GM06990 (cell line): ENCODE results near the gene DES.

Source experiments
- DNase-seq: peaks from one replicate; pipeline ENCODE4 v3.0.0-alpha.2; 2011; ENCODE audit not compliant: insufficient read length; ENCODE audit errors: extremely low read depth
- H3K27me3 ChIP-seq: replicated peaks from 2 replicates; pipeline ENCODE4 v1.6.0; 2011; ENCODE audit warnings: low read length; ENCODE audit not compliant: control insufficient read depth, insufficient read depth
- H3K36me3 ChIP-seq: 2 replicates; pipeline ENCODE4 v1.5.1; 2011; ENCODE audit warnings: low read length; ENCODE audit not compliant: control insufficient read depth, insufficient read depth
- H3K4me3 ChIP-seq: replicated peaks from 2 replicates; pipeline ENCODE4 v1.5.1; 2011; ENCODE audit warnings: low read depth, mild to moderate bottlenecking, control low read depth, low read length
- TF ChIP-seq, protein P1 (sequence below): IDR thresholded peaks from 2 replicates; pipeline ENCODE4 v1.5.1; 2011; ENCODE audit warnings: low read length, control low read depth, mild to moderate bottlenecking, inconsistent platforms; ENCODE audit not compliant: insufficient read depth, poor library complexity, severe bottlenecking

The DES gene

DNA sequence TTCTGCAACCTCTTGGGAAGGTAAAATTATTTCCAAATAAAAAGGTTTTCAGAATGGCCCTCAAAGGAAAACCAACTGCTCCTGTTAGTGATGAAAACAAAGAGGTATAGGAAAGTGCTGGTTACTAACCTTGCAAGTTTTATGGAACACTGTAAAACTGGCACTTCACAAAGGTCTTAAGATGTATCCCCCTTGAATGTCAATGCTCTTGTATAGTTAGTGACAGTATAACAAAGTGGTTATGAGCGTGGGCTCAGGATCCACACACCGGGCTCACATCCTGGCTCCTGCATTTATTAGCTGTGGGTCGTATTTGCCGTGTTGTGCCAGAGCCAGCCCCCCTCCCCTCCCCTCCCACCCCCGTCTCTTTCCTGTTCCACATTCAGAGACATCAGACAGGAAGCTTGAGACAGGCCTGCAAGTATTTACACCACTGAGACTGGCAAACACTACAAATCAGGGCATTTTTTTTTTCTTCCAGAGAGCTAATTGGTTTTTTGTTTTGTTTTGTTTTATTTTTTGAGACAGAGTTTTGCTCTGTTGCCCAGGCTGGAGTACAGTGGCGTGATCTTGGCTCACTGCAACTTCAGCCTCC is 21.2 kb upstream of the DES start:
- Histone ChIP-seq H3K4me3 (no peak overlapping the region), H3K27me3 (no peaks in the 10 kb centered on the region), H3K36me3 (no peaks in the 10 kb centered on the region)
- no peak for DNase-seq
- TF ChIP-seq, protein P1, sequence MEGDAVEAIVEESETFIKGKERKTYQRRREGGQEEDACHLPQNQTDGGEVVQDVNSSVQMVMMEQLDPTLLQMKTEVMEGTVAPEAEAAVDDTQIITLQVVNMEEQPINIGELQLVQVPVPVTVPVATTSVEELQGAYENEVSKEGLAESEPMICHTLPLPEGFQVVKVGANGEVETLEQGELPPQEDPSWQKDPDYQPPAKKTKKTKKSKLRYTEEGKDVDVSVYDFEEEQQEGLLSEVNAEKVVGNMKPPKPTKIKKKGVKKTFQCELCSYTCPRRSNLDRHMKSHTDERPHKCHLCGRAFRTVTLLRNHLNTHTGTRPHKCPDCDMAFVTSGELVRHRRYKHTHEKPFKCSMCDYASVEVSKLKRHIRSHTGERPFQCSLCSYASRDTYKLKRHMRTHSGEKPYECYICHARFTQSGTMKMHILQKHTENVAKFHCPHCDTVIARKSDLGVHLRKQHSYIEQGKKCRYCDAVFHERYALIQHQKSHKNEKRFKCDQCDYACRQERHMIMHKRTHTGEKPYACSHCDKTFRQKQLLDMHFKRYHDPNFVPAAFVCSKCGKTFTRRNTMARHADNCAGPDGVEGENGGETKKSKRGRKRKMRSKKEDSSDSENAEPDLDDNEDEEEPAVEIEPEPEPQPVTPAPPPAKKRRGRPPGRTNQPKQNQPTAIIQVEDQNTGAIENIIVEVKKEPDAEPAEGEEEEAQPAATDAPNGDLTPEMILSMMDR, result no peak

DNA sequence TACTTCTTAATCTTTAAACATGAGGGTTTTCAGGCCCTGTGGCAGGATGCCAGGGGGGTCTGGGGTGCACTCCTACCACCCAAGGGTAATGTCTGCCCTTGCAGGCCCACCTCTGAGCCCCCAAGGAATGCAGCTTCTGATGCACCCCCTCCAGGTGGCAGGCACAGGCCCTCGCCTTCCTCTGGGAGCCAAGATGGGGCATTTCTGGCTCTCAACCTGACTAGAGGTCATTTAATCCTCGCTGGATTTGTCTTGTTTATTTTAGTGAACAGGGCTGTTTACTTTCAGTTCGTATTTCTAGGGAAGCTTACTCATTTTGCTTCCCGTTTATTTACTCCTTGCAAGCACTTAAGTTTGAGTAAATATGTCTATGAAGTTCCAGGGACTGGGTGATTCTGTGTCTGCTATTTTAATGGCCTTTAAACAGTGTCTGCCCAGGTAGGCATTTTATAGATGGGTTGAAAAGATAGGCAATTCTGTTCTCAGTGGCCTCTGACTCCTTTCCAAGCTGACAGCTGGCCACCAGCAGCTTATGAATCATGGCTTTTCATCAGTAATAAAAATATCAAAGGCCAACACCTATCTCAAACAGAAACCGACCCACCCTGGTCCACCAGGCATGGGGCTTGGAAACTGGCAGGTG is 19.3 kb upstream of the DES start:
- H3K4me3 ChIP-seq, result no peak overlapping the region
- no peak for DNase-seq
- TF ChIP-seq, protein P1, result no peak

DNA sequence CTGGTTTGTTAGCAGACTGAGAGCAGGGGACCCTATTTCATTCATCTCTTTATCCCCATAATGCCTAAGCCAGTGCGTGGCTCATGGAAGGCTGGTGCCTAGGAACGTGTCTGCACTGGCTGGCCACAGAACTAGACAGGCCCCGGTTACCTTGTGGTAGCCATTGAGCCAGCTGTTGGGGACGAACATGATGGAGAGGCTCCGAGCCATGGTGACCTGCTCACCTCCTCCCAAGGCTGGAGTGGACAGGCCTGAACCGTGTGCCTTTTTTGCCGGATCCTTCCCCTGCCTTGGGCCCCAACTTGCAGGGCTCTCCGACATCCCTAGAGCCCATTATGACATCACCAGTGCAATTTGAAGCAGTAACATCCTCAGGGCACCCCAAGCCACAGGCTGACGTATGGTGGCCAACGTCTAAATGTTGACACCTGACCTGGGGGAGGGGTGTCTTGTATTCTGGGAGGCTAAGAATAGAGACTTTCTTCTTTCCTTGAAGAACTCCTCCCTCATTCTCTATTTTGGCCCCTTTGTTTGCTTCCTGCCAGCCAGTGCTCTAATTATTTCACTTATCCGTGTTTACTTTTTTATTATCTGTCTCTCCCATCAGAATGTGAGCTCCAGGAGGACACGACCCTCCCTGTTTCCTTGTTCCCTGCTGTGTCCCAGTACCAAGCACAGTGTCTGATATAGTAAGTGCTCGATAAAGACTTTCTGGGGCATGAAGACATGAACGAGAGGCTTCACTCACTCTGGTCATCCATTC is 18.3 kb upstream of the DES start:
- no peak overlapping the region for H3K4me3 ChIP-seq
- no peak for DNase-seq
- no peaks in the 10 kb centered on the region for H3K27me3 ChIP-seq
- TF ChIP-seq, protein P1, result no peak
- no peaks in the 10 kb centered on the region for H3K36me3 ChIP-seq

More for the DNA sequence above, 19.3 kb upstream of the DES start:
- H3K36me3 ChIP-seq, result no peaks in the 10 kb centered on the region
- no peaks in the 10 kb centered on the region for H3K27me3 ChIP-seq

DNA sequence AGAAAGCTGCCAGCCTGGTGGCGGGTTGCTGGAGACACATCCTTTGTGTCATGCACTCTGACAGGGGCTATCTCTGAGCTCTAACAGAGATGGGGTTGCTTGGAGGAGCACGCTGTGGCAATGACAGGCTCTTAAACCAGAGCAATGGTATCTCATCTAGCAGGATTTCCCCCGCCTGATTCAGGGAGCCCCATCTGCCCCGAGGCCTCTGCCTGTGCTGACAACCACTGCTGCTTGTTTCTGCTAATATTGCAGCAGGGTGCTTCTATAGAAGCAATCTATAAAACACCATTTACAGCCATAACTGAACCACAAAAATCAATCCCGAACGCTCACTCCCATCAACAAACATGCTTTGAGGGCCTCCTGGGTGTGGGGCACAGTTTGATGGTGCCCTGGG is 17.6 kb upstream of the DES start:
- DNase-seq, result no peak
- Histone ChIP-seq H3K4me3 (no peak overlapping the region), H3K36me3 (no peaks in the 10 kb centered on the region), H3K27me3 (no peaks in the 10 kb centered on the region)
- TF ChIP-seq, protein P1, result no peak

DNA sequence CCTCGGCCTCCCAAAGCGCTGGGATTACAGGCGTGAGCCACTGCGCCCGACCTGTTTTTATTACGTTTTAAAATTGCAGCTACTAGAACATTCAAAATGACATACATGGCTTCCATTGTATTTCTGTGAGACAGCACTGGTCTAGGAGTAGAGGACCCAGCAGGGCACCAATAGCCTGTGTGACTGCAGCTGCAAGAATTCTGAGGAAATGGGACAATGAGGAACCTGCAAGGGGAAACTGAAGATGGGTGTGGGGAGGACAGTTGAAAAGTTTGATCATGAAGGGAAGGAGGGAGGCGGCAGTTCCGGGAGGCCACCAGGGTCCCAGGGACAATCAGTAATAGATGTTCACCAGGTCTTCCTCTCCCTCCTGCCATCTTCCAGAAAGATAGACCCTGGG is 16.6 kb upstream of the DES start:
- H3K36me3 ChIP-seq, result no peaks in the 10 kb centered on the region
- TF ChIP-seq, protein P1, result no peak
- no peaks in the 10 kb centered on the region for H3K27me3 ChIP-seq
- no peak for DNase-seq
- no peak overlapping the region for H3K4me3 ChIP-seq
